Natural killer cell (primary cell): Measurements from ENCODE around the gene RASGRF1. TPM values are rescaled to one million over a fixed set of nuclear protein-coding genes. Genes with fewer than 3 reads are reported as not detected.
"Not testable (repeated sequence)": the region's sequence is repeated elsewhere in the genome, so short reads cannot be mapped to it uniquely, and the experiment has no call there.

ENCODE experiments used
- ATAC-seq, 3 donors: fragments of 150-1000 bp in 2 of 3; fragments of 200-7000 bp in 1 of 3; cut with Tn5 transposase; 1 replicate in 1 of 3; 2 replicates in 2 of 3; pipeline ENCODE4 v1.10.0; 2021; ENCODE audit warnings: mild to moderate bottlenecking in 2 of 3, moderate library complexity in 2 of 3
- DNase-seq, 2 donors: peaks; one replicate each; pipeline versions ENCODE4 v3.0.0 to v3.0.0-alpha.2; 2013 to 2021; ENCODE audit warnings: mixed read lengths in 1 of 2
- H3K27ac ChIP-seq: one replicate; pipeline ENCODE4 v1.5.1; 2013; ENCODE audit warnings: mild to moderate bottlenecking, low read length
- H3K27me3 ChIP-seq: one replicate; pipeline ENCODE4 v1.6.1; 2013; ENCODE audit warnings: low read length; ENCODE audit not compliant: control insufficient read depth, insufficient read depth
- H3K36me3 ChIP-seq: one replicate; pipeline ENCODE4 v1.6.1; 2013; ENCODE audit warnings: low read length; ENCODE audit not compliant: control insufficient read depth, insufficient read depth
- H3K4me1 ChIP-seq: one replicate; pipeline ENCODE4 v1.6.1; 2013; ENCODE audit warnings: low read length; ENCODE audit not compliant: control insufficient read depth, insufficient read depth
- H3K4me3 ChIP-seq: one replicate; pipeline ENCODE4 v1.5.1; 2013; ENCODE audit warnings: low read length
- H3K9me3 ChIP-seq: one replicate; pipeline ENCODE4 v1.6.1; 2013; ENCODE audit warnings: low read length; ENCODE audit not compliant: control insufficient read depth, insufficient read depth
- H3K27ac Mint-ChIP-seq, 2 donors: one replicate each; pipeline ENCODE4 v1.8.0; 2022; ENCODE audit warnings: mild to moderate bottlenecking in 2 of 2, mixed read lengths in 2 of 2, moderate library complexity in 1 of 2
- H3K27me3 Mint-ChIP-seq, 2 donors: one replicate each; pipeline ENCODE4 v1.8.0; 2022; ENCODE audit warnings: low read depth in 2 of 2, mixed read lengths in 2 of 2
- H3K36me3 Mint-ChIP-seq: one replicate; pipeline ENCODE4 v1.8.0; 2022; ENCODE audit warnings: mixed read lengths
- H3K4me1 Mint-ChIP-seq, 2 donors: one replicate each; pipeline ENCODE4 v1.8.0; 2022; ENCODE audit warnings: mixed read lengths in 2 of 2
- H3K4me3 Mint-ChIP-seq: one replicate; pipeline ENCODE4 v1.8.0; 2022; ENCODE audit warnings: mild to moderate bottlenecking, moderate library complexity, mixed read lengths
- H3K9me3 Mint-ChIP-seq, 2 donors: one replicate each; pipeline ENCODE4 v1.8.0; 2022; ENCODE audit warnings: mixed read lengths in 2 of 2
- WGBS: methylation state at CpG from one replicate; pipeline ENCODE4 v1.1.7; 2013; ENCODE audit warnings: missing lambda C conversion rate; ENCODE audit not compliant: insufficient coverage; 5-methylcytosine and 5-hydroxymethylcytosine counted together
- intact Hi-C: fragments of 100-400 bp; cut with micrococcal nuclease; formaldehyde crosslinking; loops from one replicate; pipeline ENCODE4 v1.14.2; 2022
- total RNA-seq, 4 donors: library from RNA; stranded (reverse); fragments of 120-200 nt in 1 of 4; gene quantifications; one replicate each; pipeline versions ENCODE4 v1.2.3 to v1.2.4, GENCODE V29; 2013 to 2022
- TF ChIP-seq, protein P1 (sequence below): fragments of 200-600 bp; IDR thresholded peaks from one replicate; pipeline ENCODE4 v1.8.0; 2022; ENCODE audit warnings: antibody characterized with exemption

The RASGRF1 gene
- total RNA-seq, 3 donors from 2014 or later (not counting 1 experiment from before 2014, with no cell fraction given) = not detected

DNA sequence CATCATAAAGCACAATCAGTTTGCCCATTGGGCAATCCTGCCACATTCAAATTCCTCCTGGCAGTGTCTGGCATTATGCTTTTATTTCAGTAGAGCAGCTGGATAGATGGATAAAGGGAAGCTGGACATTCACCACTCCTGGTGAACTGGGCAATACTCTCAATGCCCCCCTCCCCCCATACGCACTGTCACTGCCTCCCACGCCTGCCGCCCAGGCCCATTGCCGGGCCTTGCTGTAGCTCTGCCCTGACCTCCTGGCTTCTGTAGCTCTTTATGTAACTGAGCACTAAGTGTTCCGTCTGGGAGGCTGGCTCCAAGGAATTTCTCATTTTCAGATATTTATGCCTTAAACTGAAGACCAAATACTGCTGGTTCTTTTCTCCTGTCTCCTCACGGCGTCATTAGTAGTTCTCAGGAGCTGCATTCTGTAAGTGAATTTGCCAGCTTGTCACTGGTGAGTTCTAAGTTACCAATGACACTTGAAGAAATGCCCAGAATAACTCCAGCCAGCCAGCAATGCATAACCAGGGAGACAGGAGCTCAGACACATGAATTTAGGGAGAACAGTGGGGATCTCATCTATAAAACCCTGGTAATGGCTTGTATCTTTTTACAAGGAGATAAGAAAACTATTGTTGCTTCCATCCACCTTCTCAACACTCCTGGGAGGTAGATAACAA is 25.5 kb upstream of the RASGRF1 start:
- Histone ChIP-seq H3K27me3 (no peaks in the 10 kb centered on the region), H3K4me1 (no peaks in the 10 kb centered on the region), H3K4me3 (no peak overlapping the region), H3K27ac (no peak overlapping the region), H3K36me3 (no peaks in the 10 kb centered on the region), H3K9me3 (no peaks in the 10 kb centered on the region)
- Mint-ChIP-seq H3K27ac (no peak overlapping the region), H3K4me3 (no peak overlapping the region), H3K9me3 (no peaks in the 10 kb centered on the region), H3K27me3 (peaks cover 20 to 31% of the 10 kb centered on the region in 2 donors), H3K4me1 (no peaks in the 10 kb centered on the region), H3K36me3 (no peaks in the 10 kb centered on the region)
- WGBS = 87% methylated on average over 7 of the region's 7 CpGs
- TF ChIP-seq, protein P1, sequence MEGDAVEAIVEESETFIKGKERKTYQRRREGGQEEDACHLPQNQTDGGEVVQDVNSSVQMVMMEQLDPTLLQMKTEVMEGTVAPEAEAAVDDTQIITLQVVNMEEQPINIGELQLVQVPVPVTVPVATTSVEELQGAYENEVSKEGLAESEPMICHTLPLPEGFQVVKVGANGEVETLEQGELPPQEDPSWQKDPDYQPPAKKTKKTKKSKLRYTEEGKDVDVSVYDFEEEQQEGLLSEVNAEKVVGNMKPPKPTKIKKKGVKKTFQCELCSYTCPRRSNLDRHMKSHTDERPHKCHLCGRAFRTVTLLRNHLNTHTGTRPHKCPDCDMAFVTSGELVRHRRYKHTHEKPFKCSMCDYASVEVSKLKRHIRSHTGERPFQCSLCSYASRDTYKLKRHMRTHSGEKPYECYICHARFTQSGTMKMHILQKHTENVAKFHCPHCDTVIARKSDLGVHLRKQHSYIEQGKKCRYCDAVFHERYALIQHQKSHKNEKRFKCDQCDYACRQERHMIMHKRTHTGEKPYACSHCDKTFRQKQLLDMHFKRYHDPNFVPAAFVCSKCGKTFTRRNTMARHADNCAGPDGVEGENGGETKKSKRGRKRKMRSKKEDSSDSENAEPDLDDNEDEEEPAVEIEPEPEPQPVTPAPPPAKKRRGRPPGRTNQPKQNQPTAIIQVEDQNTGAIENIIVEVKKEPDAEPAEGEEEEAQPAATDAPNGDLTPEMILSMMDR = no peak
- DNase-seq (no peak), ATAC-seq (no peak)
- intact Hi-C loops = no loop called here

- Mint-ChIP-seq H3K4me3 (no peak overlapping the region), H3K27me3 (peaks cover 25 to 52% of the 10 kb centered on the region in 2 donors), H3K27ac (no peak overlapping the region), H3K36me3 (no peaks in the 10 kb centered on the region), H3K4me1 (no peaks in the 10 kb centered on the region), H3K9me3 (peaks cover 0 to 2% of the 10 kb centered on the region in 2 donors)
- H3K4me1 ChIP-seq = no peaks in the 10 kb centered on the region
- H3K9me3 ChIP-seq = no peaks in the 10 kb centered on the region
- 82% methylated on average over 2 of the region's 2 CpGs for WGBS
- no peak overlapping the region for H3K27ac ChIP-seq
- TF ChIP-seq, protein P1 = no peak
- no peak overlapping the region for H3K4me3 ChIP-seq
- no peaks in the 10 kb centered on the region for H3K36me3 ChIP-seq
- DNase-seq = no peak
- H3K27me3 ChIP-seq = no peaks in the 10 kb centered on the region
- ATAC-seq = no peak
- intact Hi-C loops = no loop called here
Observed at GRCh38 chr15:79113831-79114230, 23.3 kb upstream of the RASGRF1 start.

DNA sequence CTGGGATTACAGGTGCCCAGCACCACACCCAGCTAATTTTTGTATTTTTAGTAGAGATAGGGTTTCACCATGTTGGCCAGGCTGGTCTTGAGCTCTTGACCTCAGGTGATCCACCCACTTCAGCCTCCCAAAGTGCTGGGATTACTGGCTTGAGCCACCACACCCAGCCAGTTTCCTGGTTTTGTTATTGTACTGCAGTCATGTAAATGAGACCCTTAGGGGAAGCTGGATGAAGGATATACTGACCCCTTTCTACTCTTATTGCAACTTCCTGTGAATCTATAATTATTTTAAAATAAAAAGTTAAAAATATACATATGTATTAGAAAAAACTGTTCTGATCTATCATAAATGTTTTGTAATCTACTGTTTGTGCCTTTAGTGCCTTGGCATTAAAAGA is 20.8 kb upstream of the RASGRF1 start:
- ATAC-seq = not testable (repeated sequence)
- H3K27me3 Mint-ChIP-seq = peaks cover 24 to 63% of the 10 kb centered on the region in 2 donors

GRCh38 chr15:79105141-79105540 is 14.6 kb upstream of the RASGRF1 start:
- H3K9me3 ChIP-seq = no peaks in the 10 kb centered on the region
- Mint-ChIP-seq H3K4me3 (no peak overlapping the region), H3K4me1 (no peaks in the 10 kb centered on the region), H3K27ac (no peak overlapping the region), H3K27me3 (peaks cover 21 to 49% of the 10 kb centered on the region in 2 donors), H3K36me3 (no peaks in the 10 kb centered on the region), H3K9me3 (peaks cover 0 to 2% of the 10 kb centered on the region in 2 donors)
- ATAC-seq (no peak), DNase-seq (no peak)
- TF ChIP-seq, protein P1 = no peak
- no peaks in the 10 kb centered on the region for H3K27me3 ChIP-seq
- WGBS = 92% methylated on average over 4 of the region's 4 CpGs
- H3K36me3 ChIP-seq = no peaks in the 10 kb centered on the region
- no peak overlapping the region for H3K4me3 ChIP-seq
- intact Hi-C loops = no loop called here
- no peak overlapping the region for H3K27ac ChIP-seq
- no peaks in the 10 kb centered on the region for H3K4me1 ChIP-seq

More for the DNA sequence above, 20.8 kb upstream of the RASGRF1 start:
- H3K36me3 Mint-ChIP-seq, DNase-seq, H3K4me1 ChIP-seq, H3K4me1 Mint-ChIP-seq, H3K27me3 ChIP-seq, H3K9me3 Mint-ChIP-seq, H3K4me3 ChIP-seq, H3K9me3 ChIP-seq, H3K27ac Mint-ChIP-seq, intact Hi-C loops, H3K4me3 Mint-ChIP-seq, H3K36me3 ChIP-seq, H3K27ac ChIP-seq: not testable (repeated sequence)
